A673 (cell line): ENCODE measurements around the gene NBAS. TPM values are rescaled to one million over a fixed set of nuclear protein-coding genes. Genes with fewer than 3 reads are reported as not detected.

ENCODE experiments used
- BruUV-seq: library from RNA; stranded (reverse); fragments of 400-500 nt; replicated peaks from 2 replicates; lab custom pipeline; 2021; lab: Mats Ljungman, UMichigan
- CTCF ChIA-PET: fragments of 300-600 bp; sonication (Branson Sonifier 250); formaldehyde crosslinking; loops from one replicate; lab custom pipeline; 2022; ENCODE audit warnings: antibody characterized with exemption; lab: Charles Lee
- POLR2A ChIA-PET: fragments of 300-600 bp; sonication (Branson Sonifier 250); formaldehyde crosslinking; loops from one replicate; lab custom pipeline; 2022; ENCODE audit warnings: antibody characterized with exemption; ENCODE audit not compliant: low non-redundant PET; lab: Charles Lee
- DNase-seq: peaks from one replicate; pipeline ENCODE4 v3.0.0-alpha.2; 2015; ENCODE audit warnings: low spot score
- H3K27ac ChIP-seq: fragments of 200-600 bp; sonication (generic); 2 replicates; pipeline ENCODE4 v1.5.1; 2016; ENCODE audit warnings: mixed run types, low read depth, mild to moderate bottlenecking, mixed read lengths, antibody characterized with exemption, low read length; ENCODE audit not compliant: poor library complexity, severe bottlenecking
- H3K27me3 ChIP-seq: fragments of 200-600 bp; sonication (generic); replicated peaks from 2 replicates; pipeline ENCODE4 v1.6.1; 2017; ENCODE audit warnings: mixed run types, low read depth, mild to moderate bottlenecking, mixed read lengths, antibody characterized with exemption, low read length; ENCODE audit not compliant: insufficient read depth, poor library complexity
- H3K36me3 ChIP-seq: fragments of 200-600 bp; sonication (generic); 2 replicates; pipeline ENCODE4 v1.6.1; 2016; ENCODE audit warnings: mixed run types, mild to moderate bottlenecking, mixed read lengths, antibody characterized with exemption, low read length; ENCODE audit not compliant: insufficient read depth, poor library complexity, severe bottlenecking
- H3K4me1 ChIP-seq: fragments of 200-600 bp; sonication (generic); 2 replicates; pipeline ENCODE4 v1.6.1; 2017; ENCODE audit warnings: mixed run types, mild to moderate bottlenecking, mixed read lengths, antibody characterized with exemption, low read length; ENCODE audit not compliant: insufficient read depth, poor library complexity, severe bottlenecking
- H3K4me3 ChIP-seq: fragments of 200-600 bp; sonication (generic); 2 replicates; pipeline ENCODE4 v1.5.1; 2016; ENCODE audit warnings: low read depth, mixed run types, mild to moderate bottlenecking, mixed read lengths, low read length; ENCODE audit not compliant: poor library complexity, severe bottlenecking
- H3K9me3 ChIP-seq: fragments of 200-600 bp; sonication (generic); 2 replicates; pipeline ENCODE4 v1.6.1; 2016; ENCODE audit warnings: mixed run types, low read depth, mild to moderate bottlenecking, mixed read lengths, antibody characterized with exemption, low read length; ENCODE audit not compliant: poor library complexity, severe bottlenecking
- EZH2 ChIP-seq: fragments of 200-600 bp; sonication (generic); IDR thresholded peaks from 2 replicates; pipeline ENCODE4 v1.6.1; 2017; ENCODE audit warnings: borderline replicate concordance, low read depth, mild to moderate bottlenecking, mixed read lengths, antibody characterized with exemption, low read length; ENCODE audit not compliant: poor library complexity, severe bottlenecking
- intact Hi-C: fragments of 100-400 bp; cut with micrococcal nuclease; formaldehyde crosslinking; loops from one replicate; pipeline ENCODE4 v1.10.0; 2022; ENCODE audit not compliant: unreplicated experiment
- total RNA-seq: library from RNA; stranded (reverse); gene quantifications from 2 replicates; pipeline ENCODE4 v1.2.3, GENCODE V29; 2021
- TF ChIP-seq, protein P1 (sequence below): fragments of 300-800, 200-600 bp; sonication (generic); conservative IDR thresholded peaks from 2 replicates; pipeline ENCODE4 v1.5.1; 2017; ENCODE audit warnings: low read depth, mild to moderate bottlenecking, antibody characterized with exemption, low read length, moderate library complexity, mixed read lengths

NBAS gene
- total RNA-seq, 1 experiment from 2014 or later: 38.7 TPM

DNA sequence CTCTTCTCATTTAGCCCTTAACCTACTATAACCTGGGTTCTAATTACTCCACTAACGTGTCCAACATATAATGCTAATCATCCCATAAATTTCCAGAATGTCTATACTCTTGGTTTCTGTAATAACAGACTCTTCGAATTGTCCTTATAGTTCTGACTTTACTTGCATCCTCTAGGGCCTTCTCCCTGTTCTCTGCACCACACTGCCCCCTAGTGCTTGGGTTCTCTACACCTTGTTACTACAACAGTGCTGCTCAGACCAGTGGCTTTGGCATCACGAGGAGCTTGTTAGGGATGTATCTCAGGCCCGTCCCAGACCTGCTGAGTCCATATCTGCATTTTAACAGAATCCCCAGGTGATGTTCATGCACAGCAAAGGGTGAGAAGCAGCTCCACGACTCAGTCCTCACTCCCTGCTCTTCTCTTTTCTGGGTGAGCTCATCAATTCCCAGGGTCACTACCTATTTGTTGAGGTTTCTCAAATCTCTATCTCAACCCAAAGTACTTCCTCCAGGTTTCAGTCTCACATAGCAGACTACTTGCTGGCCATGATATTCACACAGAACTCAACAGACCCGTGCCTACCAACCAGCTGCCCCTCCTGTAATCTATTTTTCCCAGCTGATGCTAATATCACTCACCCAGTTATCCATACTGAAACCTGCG, 16.1 kb upstream of the NBAS start:
- TF ChIP-seq, protein P1, sequence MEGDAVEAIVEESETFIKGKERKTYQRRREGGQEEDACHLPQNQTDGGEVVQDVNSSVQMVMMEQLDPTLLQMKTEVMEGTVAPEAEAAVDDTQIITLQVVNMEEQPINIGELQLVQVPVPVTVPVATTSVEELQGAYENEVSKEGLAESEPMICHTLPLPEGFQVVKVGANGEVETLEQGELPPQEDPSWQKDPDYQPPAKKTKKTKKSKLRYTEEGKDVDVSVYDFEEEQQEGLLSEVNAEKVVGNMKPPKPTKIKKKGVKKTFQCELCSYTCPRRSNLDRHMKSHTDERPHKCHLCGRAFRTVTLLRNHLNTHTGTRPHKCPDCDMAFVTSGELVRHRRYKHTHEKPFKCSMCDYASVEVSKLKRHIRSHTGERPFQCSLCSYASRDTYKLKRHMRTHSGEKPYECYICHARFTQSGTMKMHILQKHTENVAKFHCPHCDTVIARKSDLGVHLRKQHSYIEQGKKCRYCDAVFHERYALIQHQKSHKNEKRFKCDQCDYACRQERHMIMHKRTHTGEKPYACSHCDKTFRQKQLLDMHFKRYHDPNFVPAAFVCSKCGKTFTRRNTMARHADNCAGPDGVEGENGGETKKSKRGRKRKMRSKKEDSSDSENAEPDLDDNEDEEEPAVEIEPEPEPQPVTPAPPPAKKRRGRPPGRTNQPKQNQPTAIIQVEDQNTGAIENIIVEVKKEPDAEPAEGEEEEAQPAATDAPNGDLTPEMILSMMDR: peak; percentile 84
- TF ChIP-seq EZH2: no peak
- H3K36me3 ChIP-seq: no peaks in the 10 kb centered on the region
- no peak overlapping the region for H3K4me3 ChIP-seq
- H3K27ac ChIP-seq: no peak overlapping the region
- intact Hi-C loops: loop anchor here (10.0 kb wide), 2 partner anchors 402 to 542 kb away; no protein-coding TSS in a partner anchor
- ChIA-PET POLR2A (no interaction called here), CTCF (interaction anchor here (0.5 to 0.8 kb wide), 7 partner anchors 9 to 507 kb away, joined by 3 to 6 read pairs (median 3); partner anchors contain the start of genes DDX1 and NBAS)
- no TSS peak for BruUV-seq
- H3K9me3 ChIP-seq: no peaks in the 10 kb centered on the region
- H3K4me1 ChIP-seq: no peaks in the 10 kb centered on the region
- no peaks in the 10 kb centered on the region for H3K27me3 ChIP-seq
- peak; percentile 87 for DNase-seq

DNA sequence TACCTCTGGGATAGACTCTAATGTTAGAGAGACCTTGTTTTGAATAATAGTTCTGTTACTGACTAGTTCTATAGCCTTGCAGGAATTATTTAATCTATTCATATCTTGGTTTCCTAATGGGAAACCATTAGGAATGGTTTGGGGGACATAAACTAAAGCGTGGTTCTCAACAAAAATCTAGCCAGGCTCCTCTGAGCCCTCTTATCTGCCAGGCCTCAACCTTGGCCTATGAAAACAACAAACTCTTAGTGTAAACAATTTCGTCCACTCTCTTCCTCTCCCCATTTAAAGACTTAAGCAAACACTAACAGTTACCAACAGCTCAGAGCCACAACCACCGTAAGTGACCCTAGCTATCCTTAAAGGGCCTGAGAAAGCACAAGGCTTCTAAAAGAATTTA, 10.6 kb upstream of the NBAS start:
- ChIA-PET CTCF (no interaction called here), POLR2A (no interaction called here)
- BruUV-seq: no TSS peak
- Histone ChIP-seq H3K4me1 (no peaks in the 10 kb centered on the region), H3K36me3 (no peaks in the 10 kb centered on the region), H3K4me3 (no peak overlapping the region), H3K27ac (no peak overlapping the region), H3K27me3 (no peaks in the 10 kb centered on the region), H3K9me3 (no peaks in the 10 kb centered on the region)
- no peak for DNase-seq
- intact Hi-C loops: loop anchor here (10.0 kb wide), 2 partner anchors 397 to 537 kb away; no protein-coding TSS in a partner anchor
- TF ChIP-seq, protein P1: no peak
- TF ChIP-seq EZH2: no peak

DNA sequence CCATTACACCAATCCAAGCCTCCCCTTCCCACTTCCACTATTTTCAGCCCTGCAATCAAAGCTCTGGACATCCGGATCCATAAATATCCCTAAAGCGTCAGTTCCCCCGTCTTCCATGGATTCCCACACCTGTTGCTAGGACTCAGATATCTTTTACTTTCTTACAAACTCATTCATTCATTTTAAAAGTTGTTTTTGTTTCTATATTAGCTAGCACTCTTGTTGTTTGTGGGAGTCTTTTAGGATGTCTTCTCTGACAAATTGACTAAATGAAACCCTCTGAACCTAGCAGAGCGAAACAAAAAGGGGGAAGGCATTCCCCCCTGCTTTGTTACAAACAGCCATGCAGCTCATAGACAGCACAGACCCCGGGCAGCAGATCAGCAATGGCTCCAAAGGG, 9.0 kb upstream of the NBAS start:
- H3K4me1 ChIP-seq: no peaks in the 10 kb centered on the region
- H3K27ac ChIP-seq: no peak overlapping the region
- no peak overlapping the region for H3K4me3 ChIP-seq
- no peaks in the 10 kb centered on the region for H3K27me3 ChIP-seq
- no peak for TF ChIP-seq EZH2
- TF ChIP-seq, protein P1: no peak
- intact Hi-C loops: loop anchor here (10.0 kb wide), 2 partner anchors 395 to 535 kb away; no protein-coding TSS in a partner anchor
- no peak for DNase-seq
- POLR2A ChIA-PET: no interaction called here
- no peaks in the 10 kb centered on the region for H3K9me3 ChIP-seq
- no peaks in the 10 kb centered on the region for H3K36me3 ChIP-seq
- no TSS peak for BruUV-seq
- CTCF ChIA-PET: no interaction called here
